Activated effector memory CD4-positive, alpha-beta T cell treated with Interleukin-2 at 50 U/mL for 16 hours (primary cell): ENCODE measurements around the gene KRT5.

ENCODE experiments used
- DNase-seq: peaks from one replicate; pipeline ENCODE4 v3.0.0-alpha.2; 2020

The KRT5 gene

DNA sequence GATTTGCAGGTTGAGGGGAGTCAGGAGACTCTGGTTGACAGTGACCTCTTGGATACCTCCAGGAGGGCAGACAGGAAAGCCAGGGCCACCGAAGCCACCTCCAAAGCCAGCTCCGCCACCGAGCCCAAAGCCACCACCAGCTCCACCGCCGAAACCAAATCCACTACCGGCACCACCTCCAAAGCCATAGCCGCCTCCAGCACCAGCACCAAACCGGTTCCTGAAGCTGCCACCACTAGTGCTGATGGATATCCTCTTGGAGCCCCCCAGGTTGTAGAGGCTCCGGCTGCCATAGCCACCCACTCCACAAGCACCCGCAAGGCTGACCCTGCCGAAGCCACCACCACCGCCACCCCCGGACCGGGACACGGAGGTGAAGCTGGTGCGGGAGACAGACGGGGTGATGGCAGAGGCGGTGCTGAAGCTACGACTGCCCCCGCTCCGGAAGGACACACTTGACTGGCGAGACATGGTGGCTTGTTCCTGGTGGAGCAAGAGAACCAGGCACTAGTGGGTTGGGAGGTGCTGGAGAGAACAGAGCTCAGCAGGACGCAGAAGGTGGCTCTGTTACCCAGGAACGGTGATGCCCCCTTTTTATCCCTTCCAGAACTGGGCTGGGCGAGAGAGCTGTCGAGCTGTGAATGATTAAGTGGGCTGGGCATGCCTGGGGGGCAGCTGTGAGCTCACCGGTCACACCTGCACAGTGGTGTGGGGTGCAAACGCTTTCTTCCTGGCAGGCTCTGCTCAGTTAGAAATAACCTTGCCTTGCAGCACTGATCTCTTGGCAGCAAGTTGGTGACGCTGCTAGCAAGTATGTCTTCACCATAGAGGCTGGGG, at the start of gene KRT5:
KRT5 (minus strand) TSS at position 569 of the 837 bp plus-strand sequence; CDS start at position 471, 98 bp downstream.
- no peak for DNase-seq

DNA sequence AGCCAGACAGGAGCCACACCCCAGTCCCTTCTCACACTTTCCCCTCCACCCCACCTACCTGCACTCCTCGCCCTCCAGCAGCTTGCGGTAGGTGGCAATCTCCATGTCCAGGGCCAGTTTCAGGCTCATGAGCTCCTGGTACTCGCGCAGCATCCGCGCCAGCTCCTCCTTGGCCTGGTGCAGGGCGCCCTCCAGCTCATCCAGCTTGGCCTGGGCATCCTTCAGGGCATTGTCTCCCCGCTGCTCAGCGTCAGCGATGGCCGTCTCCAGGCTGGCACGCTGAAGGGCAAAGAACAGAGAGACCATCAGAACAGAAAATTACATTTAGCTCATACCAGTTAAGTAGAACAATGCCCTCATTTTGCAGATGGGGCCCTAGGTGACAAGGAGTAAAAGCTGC, 47.9 kb upstream of the KRT5 start:
- no peak for DNase-seq

DNA sequence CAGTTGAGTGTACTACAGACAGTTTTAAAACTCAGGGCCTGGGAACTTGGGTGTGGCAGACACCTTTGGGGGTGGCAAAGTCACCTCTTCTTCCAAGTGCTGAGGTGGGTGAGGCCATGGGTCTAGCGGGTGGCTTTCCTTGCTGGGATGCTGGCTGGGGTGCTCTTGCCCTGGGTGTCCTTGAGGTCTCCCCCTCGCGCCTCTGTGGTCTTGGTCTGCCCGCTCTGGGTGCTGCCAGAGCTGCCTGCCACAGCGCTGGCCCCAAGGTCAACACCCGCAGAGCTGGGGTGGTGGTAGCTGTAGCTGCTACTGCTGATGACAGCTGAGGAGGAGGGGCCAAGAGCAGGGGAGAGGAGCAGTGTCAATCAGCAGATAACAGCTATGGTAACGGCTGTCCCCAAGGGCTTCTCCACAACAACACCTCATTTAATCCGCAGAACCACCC, 46.7 kb upstream of the KRT5 start:
- no peak for DNase-seq

DNA sequence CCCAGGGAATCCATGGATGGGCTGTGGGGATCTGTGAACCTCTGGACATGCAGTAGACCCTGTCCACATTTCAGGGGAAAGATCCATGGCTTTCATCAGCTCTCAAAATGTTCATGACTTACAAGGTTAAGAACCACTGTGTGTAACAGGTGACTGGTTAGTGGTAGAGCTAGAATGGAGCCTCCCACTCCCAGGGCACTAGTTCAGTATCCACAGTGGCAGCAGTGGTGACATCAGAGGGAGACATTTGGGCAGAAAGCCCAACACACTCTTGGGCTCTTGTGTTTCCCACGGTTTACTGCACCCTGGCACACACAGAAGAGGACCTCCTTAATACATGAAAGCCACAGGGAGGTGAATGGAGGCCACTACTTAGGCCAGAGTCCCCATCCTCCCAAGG, 44.4 kb upstream of the KRT5 start:
- no peak for DNase-seq

DNA sequence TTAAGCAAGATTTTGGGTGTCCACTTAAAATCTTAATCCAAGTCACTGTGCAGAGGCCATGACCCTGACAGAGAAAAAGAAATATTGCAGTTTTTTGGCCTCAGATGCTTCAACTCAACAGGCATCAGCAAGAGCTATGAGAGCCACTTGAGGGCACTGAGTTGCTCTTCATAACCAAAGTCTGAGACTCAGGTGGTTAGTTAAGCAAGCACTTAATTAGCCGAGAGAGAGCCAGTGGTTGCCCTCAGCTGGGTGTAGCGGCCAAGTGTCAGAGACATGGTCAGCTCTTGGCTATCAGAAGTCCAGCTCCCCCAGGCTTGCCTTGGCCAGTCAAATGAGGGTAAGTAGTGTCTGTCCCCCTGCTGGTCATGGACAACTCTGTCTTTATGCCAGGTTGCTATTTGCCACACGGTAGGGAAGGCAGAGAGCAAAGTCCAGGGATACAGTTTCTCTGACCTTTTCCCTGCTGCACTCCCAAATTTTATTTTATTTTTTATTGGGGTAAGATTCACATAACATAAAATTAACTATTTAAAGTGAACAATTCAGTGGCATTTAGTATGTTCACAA, 41.8 kb upstream of the KRT5 start:
- no peak for DNase-seq

DNA sequence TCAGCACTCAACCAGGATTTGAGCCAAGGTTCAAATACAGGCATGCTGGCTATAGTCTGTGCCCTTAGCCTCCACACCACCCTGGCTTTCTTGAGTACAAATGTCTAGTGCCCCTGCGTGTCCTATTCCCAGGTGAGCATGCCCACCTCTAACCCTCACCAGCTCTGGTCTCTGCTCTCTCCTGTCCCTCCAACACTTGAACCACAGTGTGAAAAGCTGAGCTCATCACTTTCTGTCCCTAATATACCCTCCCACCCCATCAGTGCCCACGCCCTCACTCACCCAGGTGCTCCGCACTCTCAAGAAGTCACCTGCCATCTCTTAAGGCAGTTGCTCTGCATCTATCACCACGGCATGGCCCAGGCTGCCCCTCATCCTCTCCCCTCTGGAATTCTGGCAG, 39.8 kb upstream of the KRT5 start:
- DNase-seq, result no peak

DNA sequence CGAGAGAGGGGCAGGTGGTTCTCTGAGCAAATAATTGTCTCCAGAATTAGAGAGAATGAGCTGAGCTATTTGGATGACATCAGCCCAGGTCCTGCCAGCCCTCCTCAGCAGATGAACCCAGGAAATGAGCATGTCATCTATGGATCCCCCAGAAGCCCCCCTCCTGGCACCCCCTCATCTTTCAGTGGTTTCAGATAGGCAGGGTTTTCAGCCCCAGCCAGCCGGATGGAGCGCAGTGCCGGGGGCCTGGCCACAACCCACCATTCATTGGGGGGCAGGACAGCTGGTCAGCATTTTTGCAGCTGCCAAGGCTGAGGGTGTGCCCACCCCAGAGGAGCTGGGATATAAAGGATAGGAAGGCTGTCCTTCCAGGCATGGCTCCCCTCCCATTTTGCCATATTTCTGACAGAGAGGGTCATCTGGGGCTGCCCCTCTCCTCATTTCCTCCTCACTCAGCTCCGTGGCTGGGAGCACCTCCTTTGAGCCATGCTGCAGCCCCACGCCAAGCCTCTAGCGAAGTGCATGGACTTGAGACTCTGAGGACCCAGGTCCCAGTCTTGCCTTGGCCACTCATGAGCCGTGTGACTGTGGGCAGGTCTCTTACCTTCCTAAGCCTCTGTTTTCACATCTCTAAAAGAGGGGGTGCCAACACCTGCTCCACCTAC, 38.7 kb upstream of the KRT5 start:
- DNase-seq, result no peak

DNA sequence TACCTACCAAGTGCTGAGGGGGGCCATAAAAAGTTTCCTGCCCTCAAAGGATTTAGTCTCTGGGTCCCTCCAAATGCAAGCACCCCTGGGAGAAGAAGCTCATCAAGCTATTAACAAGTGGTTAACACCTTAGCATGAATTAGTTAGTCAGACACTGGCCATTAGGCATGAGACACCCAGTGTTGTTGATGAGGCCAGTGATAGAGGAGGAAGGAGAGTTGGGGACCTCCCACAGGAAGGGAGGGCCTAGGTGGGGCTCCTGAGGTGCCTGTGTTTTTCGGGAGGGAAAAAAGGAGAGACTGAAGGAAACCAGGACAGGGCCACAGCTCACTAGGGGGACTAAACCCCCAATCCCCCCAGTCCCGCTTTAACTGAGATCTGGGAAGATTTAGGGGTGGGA, 37.3 kb upstream of the KRT5 start:
- DNase-seq, result no peak

DNA sequence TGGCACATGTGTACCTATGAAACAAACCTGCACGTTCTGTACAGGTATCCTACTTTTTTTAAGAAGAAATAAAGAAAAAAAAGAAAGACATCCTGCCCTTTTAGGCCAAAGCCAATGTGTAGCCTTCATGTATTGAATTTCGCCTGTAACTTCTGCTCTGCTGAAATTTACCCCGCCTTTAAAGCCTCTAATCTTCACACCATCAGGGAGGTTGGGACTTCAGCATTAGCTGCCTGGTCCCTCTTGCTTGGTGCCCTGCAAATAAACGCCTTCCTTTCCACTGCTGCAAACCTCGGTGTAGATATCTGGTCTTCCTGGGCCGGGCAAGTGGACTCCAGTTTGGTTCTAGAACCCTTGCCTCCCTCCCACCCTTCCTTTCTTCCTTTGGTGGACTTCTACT, 35.4 kb upstream of the KRT5 start:
- DNase-seq, result no peak

DNA sequence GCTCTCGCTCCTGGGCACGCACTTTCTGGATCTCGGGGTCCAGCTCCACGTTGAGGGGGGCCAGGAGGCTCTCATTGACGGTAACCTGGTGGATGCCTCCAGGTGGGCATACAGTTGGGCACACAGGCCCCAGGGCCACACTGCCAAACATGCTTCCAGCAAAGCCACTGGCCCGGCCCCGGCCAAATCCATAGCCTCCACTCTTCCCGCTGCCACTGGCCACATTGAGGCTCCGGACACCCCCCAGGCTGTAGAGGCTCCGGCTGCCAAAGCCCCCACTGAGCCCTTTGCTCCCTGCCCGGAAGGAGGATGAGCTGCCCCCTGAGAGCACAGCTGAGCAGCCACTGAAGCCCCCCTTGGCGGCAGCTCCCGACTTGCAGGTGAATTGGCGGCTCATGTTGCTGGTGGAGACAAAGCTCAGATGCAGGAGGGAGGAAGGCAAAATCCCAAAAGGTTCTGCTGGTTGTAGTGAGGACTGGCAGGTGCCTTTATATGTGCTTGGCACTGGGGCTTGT, 32.5 kb upstream of the KRT5 start, which contains the start of gene KRT71:
KRT71 (minus strand) TSS at position 465 of the 515 bp plus-strand sequence; CDS start at position 397, 68 bp downstream.
- DNase-seq, result no peak

DNA sequence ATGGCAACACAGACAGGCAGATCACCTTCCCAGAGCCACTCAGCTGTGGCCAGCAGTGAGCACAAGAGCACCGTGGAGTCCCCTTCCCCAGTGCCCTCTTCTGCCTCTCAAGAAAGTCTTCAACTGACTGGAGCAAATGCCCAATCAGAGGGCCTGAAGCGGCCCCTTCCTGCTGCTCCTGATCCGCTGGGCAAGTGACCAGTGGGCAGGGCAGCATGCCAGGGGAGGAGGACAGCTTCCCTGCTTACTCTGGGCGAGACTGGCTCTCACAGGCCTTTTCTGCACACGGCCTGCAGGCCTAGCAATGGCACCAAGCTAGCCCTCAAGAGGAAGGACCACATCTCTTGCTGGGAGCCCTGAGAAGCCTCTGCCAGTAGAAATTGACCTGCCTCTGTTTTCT, 31.9 kb upstream of the KRT5 start:
- no peak for DNase-seq

DNA sequence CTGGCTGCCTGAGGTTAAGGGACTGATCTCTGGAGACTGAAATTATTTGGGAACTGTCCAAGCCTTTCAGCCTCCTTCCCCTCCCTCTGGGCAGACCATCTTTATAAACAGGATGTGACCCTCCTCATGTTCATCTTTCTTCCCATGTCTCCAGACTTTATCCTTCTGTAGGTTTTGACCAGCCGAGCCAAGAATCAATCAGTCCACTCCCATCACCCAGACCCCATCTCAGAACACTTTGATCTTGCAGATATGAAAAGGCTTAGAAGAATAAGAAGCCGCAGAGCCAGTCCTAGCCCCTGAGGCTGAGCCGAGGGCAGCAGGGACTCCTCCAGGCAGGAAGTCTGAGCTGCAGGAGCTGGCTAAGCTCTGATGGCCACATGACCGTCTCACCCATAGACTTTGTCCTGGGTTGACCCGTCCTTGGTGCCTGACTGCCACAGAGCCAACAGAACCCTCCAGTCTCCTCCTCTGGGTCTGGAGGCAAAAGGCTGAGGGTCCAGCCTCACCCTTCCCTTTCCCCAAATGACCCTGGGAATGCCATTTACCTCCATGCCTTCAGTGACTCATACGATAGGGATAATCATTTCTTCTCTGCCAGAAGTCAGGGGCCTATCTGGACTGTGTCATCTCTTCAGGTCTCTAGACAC, 31.1 kb upstream of the KRT5 start:
- no peak for DNase-seq

DNA sequence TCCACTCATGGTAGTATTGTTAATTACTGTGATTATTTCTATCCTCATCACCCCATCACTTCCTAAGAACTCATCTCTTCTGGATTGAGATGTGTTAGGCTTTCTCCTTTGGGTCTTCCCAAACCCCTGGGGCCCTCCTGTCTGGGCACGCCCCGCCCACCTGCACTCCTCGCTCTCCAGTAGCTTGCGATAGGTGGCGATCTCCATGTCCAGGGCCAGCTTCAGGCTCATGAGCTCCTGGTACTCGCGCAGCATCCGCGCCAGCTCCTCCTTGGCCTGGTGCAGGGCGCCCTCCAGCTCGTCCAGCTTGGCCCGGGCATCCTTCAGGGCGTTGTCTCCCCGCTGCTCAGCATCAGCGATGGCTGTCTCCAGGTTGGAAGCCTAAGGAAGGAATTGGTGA, 25.9 kb upstream of the KRT5 start:
- DNase-seq, result no peak

DNA sequence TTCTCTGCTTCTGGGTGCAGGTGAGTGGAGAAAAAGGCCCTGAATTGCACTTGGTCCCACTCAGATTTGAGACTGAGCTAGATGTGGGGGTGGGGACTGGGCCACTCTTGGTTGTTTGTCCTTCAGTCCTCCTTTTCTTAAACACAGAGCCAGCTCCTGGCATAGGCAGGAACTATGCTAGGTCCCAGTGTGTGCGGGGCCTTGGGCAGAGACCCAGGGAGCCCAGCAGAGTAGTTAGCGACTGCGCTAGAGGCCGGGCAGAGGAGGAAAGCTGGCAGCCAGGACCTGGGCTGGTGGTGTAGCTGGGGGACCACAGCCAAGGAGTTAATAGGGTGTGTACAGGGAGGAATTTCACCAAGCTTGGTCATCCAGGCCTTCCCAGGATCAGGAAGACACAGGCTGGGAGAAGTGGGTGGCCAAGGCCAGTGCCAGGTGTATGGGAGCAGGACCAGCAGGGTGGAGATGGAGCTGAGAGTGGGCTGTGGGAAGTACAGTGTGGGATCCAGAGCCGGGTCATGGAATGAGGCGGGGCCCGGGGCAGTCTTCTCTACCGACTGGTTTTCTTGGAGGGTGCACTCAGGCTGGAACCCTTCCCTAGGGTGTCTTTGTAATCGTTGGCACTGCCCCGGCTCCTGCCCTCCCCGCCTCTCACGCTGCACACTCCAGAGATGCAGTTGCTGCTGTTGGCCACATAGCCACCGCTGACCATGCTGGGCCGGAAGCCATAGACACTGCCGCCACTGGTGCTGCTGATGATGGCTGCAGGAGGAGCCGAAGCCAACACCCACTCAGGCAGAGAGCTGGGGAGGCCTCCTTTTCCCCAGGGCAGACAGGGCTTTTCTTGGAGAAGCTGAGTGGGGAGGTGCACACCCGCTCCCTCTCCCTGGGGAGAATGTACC, 24.0 kb upstream of the KRT5 start:
- DNase-seq, result no peak

DNA sequence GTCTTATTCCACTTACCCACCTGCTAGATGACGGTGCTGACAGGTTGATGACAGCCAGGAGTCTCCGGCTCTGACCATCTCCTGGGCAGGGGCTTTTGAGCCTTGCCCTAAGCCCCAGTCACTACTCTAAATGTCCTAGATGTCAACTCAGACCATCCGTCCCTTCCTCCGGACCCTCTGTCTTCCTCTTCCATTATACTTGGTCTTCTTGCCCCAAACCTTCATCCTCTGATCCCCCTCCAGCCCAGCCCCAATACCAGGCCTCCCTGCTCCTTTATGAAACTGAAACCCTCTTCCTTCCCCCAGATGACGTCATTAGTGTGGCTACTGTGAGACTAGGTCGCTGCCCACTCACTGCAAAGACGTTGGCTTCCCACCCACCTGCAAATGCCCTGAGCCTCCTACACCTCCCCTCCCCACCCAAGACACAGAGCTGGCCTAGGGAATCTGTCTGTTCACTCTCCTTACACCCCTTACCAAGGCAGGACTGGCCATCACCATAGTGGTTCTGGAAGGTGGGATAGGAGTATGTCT, 22.7 kb upstream of the KRT5 start:
- DNase-seq, result no peak

DNA sequence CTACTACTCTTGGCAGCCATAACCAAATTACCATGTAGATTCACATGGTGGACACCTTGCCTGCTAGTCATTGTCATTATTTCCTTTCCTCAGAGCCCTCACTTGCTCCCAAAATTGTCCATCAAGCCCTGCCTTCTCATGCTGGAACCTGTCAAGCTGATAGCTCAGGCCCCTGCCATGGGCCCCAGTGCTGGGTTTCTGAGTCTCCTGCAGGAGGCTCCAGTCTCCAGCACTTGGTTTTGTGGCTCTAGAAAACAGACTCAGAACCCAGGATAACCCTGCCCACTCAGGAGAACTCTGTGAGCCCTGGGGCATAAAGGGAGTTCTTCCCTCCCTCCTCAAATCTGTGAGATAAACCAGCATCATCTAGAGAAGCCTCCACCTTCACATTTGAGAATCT, 22.0 kb upstream of the KRT5 start:
- DNase-seq, result no peak

DNA sequence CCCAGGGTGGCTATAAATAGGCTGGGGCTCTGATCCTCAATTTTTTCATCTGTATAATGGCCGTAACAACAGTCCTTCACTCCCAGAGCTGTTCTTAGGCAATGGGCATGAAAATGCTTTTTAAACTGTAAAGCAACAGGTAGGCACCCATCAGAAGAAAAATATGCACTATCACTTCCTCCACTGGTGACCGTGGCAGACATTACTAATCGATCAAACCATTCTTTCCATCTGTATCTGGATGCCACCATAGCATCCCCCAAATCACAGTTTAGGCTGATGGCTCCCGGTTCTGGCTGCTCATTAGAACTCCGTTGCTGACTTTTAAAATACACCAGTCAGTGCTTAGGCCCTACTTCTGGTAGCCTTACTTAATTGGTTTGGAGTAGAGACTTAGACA, 21.5 kb upstream of the KRT5 start:
- no peak for DNase-seq

DNA sequence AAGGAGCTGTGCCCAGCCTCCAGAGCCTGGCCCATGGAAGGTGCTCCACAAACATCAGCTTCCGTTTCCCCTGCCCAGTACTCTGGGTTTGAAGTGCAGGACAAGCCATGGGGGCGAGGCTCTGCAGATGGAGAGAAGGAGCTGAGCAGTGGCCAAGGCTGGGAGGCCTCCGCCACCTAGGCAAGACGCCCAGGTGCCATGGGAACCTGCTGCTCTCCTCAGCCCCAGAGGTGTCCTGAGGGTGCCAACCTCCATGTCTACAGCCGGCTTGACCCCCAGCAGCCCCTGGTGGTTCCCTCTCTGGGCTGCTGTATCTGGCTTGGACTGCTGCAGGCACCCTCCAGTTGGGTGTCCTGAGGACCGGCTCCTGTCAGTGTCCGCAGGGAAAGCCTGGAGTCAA, 20.3 kb upstream of the KRT5 start:
- no peak for DNase-seq

DNA sequence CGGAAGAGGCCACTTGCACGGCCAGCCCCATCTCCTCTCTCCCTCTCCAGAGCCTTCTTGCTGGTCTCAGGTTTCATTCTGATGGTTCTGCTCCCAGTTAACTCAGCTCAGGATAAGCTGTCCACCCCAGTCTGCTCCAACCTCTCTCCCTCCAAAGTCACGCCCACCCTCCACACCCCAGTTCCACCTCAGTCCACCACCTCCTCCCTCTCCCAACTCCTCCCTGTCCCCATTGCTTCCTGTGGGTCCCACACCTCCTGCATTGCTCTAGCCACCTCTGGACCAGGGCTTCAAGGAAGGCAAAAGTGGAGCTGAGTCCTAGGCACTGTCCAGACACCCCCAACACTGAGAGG, 19.6 kb upstream of the KRT5 start:
- no peak for DNase-seq

DNA sequence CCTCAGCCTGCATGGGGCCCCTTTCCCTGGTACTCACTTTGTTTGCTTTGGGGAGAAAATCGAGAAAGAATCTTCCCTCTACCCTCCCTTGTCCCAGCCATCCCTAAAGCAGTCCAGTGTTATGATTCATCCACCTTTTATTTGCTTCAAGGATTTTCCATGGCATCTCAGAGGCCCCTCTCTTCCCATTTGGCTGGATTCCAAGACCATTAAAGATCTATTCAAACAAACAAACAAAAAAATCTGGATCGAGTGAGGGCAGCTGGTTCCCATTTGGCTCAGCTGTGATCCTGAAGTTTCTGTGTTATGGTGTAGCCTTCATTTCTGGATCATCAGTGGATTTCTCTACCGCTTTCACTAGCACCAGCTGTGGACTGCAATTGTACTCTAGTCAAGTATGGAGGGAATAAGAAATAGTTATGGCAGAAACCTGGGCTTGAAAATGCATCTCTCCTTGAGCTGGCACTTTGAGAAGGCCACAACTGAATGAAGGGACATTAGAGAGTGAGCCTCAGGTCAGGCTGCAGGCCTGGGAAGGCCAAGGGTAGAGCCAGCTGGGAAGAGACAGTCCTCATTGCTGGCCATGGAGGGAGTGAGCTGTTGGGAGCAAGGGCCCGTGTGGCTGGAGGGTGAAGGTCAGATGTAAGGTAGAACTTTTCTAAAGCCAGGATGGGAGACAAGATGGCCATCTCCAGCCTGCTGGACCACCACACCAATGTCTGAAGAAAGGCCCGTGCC, 19.1 kb upstream of the KRT5 start:
- DNase-seq, result no peak

DNA sequence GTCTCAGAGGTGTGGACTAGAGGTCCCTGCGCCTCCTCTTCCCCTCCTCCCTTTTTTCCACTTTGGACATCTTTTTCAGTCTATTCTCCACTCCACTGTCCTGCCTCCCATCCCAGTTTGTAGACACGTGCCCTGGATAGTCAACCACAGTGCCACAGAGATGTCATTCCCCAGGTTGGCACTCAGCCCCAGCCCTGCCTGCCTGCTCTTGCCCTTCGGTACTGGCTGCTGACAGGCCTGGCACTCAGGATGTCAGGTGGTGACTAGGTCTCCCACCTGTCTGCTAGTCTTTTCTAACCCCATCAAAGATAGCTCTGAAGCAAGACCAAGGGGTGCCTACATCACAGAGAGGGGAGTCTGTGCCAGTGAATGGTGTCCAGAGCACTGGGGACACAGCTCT, 16.9 kb upstream of the KRT5 start:
- DNase-seq, result no peak
